Mesendoderm (in vitro differentiated cells): ENCODE data around the gene SYT7.

ENCODE experiments used
- DNase-seq: peaks from one replicate; pipeline ENCODE4 v3.0.0; 2013
- H2AK5ac ChIP-seq: 2 replicates; pipeline ENCODE4 v1.6.1; 2013; ENCODE audit warnings: low read length, inconsistent platforms
- H2BK120ac ChIP-seq: 2 replicates; pipeline ENCODE4 v1.6.1; 2013; ENCODE audit warnings: low read depth, mild to moderate bottlenecking, low read length, moderate library complexity, mixed read lengths
- H2BK15ac ChIP-seq: replicated peaks from 2 replicates; pipeline ENCODE4 v1.6.1; 2013; ENCODE audit warnings: low read depth, mild to moderate bottlenecking, moderate library complexity
- H2BK5ac ChIP-seq: 2 replicates; pipeline ENCODE4 v1.6.1; 2013; ENCODE audit warnings: low read length, inconsistent platforms
- H3K18ac ChIP-seq: 2 replicates; pipeline ENCODE4 v1.6.1; 2013; ENCODE audit warnings: mild to moderate bottlenecking, low read length, mixed read lengths
- H3K23ac ChIP-seq: one replicate; pipeline ENCODE4 v1.6.1; 2013; ENCODE audit warnings: low read length
- H3K27ac ChIP-seq: 2 replicates; pipeline ENCODE4 v1.5.1; 2013; ENCODE audit warnings: low read depth, mild to moderate bottlenecking, inconsistent platforms, low read length, moderate library complexity
- H3K27me3 ChIP-seq: 2 replicates; pipeline ENCODE4 v1.6.1; 2013; ENCODE audit warnings: low read length, control low read depth, mild to moderate bottlenecking, inconsistent platforms; ENCODE audit not compliant: insufficient read depth, poor library complexity
- H3K36me3 ChIP-seq: 2 replicates; pipeline ENCODE4 v1.6.1; 2013; ENCODE audit warnings: low read length, inconsistent platforms; ENCODE audit not compliant: control insufficient read depth, insufficient read depth
- H3K4ac ChIP-seq: one replicate; pipeline ENCODE4 v1.6.1; 2013; ENCODE audit warnings: low read depth, mild to moderate bottlenecking, low read length, moderate library complexity
- H3K4me1 ChIP-seq: 2 replicates; pipeline ENCODE4 v1.6.1; 2013; ENCODE audit warnings: low read depth, low read length, inconsistent platforms; ENCODE audit not compliant: control insufficient read depth
- H3K4me2 ChIP-seq: 2 replicates; pipeline ENCODE4 v1.6.1; 2013; ENCODE audit warnings: low read length
- H3K4me3 ChIP-seq: 2 replicates; pipeline ENCODE4 v1.5.1; 2013; ENCODE audit warnings: mild to moderate bottlenecking, low read length
- H3K56ac ChIP-seq: one replicate; pipeline ENCODE4 v1.6.1; 2013; ENCODE audit warnings: low read length
- H3K79me1 ChIP-seq: 2 replicates; pipeline ENCODE4 v1.6.1; 2013; ENCODE audit warnings: low read length, inconsistent platforms
- H3K79me2 ChIP-seq: 2 replicates; pipeline ENCODE4 v1.6.1; 2013; ENCODE audit warnings: mild to moderate bottlenecking, low read length; ENCODE audit not compliant: control insufficient read depth, insufficient read depth
- H3K9ac ChIP-seq: 2 replicates; pipeline ENCODE4 v1.6.1; 2013; ENCODE audit warnings: low read length, inconsistent platforms
- H4K5ac ChIP-seq: one replicate; pipeline ENCODE4 v1.6.1; 2013; ENCODE audit warnings: low read length
- H4K8ac ChIP-seq: one replicate; pipeline ENCODE4 v1.6.1; 2013; ENCODE audit warnings: low read depth, mild to moderate bottlenecking, control low read depth, low read length, moderate library complexity
- WGBS: extraction: QIAGEN DNeasy Blood & Tissue Kit; methylation state at CpG from one replicate; pipeline ENCODE4 v1.1.7; 2013; ENCODE audit warnings: low lambda C conversion rate, missing lambda C conversion rate; ENCODE audit not compliant: insufficient coverage; ENCODE audit errors: extremely low coverage; 5-methylcytosine and 5-hydroxymethylcytosine counted together

The SYT7 gene

DNA sequence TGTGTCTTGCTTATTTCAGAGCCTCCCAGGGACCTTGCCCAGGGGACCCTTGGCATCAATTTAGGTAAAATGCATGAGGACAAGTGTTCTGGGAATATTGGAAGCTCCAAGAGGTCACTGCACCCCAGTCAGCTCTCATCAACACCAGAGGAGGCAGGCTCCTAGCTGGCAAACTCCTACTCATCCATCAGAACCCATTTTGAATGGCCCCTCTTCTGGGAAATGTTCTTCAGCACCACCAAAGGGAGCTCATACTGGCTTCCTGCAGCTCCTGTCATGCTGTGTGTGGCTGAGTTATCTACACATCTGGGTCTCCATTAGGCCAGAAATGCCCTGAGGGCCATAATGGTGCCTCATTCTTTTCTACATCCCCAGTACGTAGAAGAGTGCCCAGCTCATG, 54.6 kb downstream of the SYT7 start:
- H3K27ac ChIP-seq = no peak overlapping the region
- H4K8ac ChIP-seq = no peak overlapping the region
- H4K5ac ChIP-seq = no peak overlapping the region
- no peak overlapping the region for H2BK120ac ChIP-seq
- no peaks in the 10 kb centered on the region for H3K36me3 ChIP-seq
- H2BK5ac ChIP-seq = no peak overlapping the region
- H3K18ac ChIP-seq = no peak overlapping the region
- no peak overlapping the region for H3K4me3 ChIP-seq
- no peaks in the 10 kb centered on the region for H3K4me1 ChIP-seq
- H3K23ac ChIP-seq = no peak overlapping the region
- H2AK5ac ChIP-seq = no peak overlapping the region
- no peaks in the 10 kb centered on the region for H3K79me2 ChIP-seq
- WGBS = no CpG with 5 or more reads among the region's 1 CpG
- no peaks in the 10 kb centered on the region for H3K27me3 ChIP-seq
- no peak for DNase-seq
- H3K79me1 ChIP-seq = no peaks in the 10 kb centered on the region
- no peak overlapping the region for H3K4ac ChIP-seq
- H3K56ac ChIP-seq = no peak overlapping the region
- H3K9ac ChIP-seq = no peak overlapping the region
- no peak overlapping the region for H3K4me2 ChIP-seq
- no peak overlapping the region for H2BK15ac ChIP-seq

DNA sequence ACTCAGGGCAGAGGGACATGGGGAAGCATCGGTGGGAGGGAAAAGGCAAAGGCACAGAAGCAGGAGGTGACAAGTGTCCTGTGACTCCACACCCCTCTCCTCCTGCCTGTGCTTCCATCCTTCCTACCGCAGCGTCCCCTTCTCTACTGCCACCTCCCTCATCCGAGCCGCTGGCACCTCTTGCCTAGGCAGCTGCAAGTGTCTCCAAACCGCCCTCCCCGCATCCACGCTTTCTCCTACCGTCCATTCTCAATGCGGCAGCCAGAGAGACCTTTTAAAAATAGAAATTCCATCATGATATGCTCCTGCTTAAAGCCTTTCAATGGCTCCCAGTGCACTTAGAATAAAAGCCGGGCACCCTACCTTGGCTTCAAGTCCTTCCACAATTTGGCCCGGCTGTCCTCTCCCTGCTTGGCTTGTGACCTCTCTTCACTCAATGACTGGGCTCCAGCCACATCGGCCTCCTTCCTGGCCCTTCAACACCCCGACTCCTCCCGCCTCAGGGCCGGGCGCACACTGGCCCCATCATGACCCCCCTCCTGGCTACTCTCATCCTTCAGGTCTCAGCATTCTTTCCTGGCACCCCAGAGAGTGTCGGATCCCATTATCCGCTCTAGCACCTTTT, 55.8 kb downstream of the SYT7 start:
- no peak overlapping the region for H4K8ac ChIP-seq
- no peak overlapping the region for H3K4me3 ChIP-seq
- DNase-seq = no peak
- no peak overlapping the region for H2BK15ac ChIP-seq
- no peaks in the 10 kb centered on the region for H3K4me1 ChIP-seq
- H3K27ac ChIP-seq = no peak overlapping the region
- no peaks in the 10 kb centered on the region for H3K36me3 ChIP-seq
- no peak overlapping the region for H4K5ac ChIP-seq
- no CpG with 5 or more reads among the region's 19 CpGs for WGBS
- no peak overlapping the region for H2AK5ac ChIP-seq
- H3K4ac ChIP-seq = no peak overlapping the region
- H3K79me1 ChIP-seq = no peaks in the 10 kb centered on the region
- H3K56ac ChIP-seq = no peak overlapping the region
- H3K9ac ChIP-seq = no peak overlapping the region
- H3K18ac ChIP-seq = no peak overlapping the region
- H3K79me2 ChIP-seq = no peaks in the 10 kb centered on the region
- H2BK5ac ChIP-seq = no peak overlapping the region
- no peak overlapping the region for H3K4me2 ChIP-seq
- H2BK120ac ChIP-seq = no peak overlapping the region
- H3K27me3 ChIP-seq = no peaks in the 10 kb centered on the region
- no peak overlapping the region for H3K23ac ChIP-seq

DNA sequence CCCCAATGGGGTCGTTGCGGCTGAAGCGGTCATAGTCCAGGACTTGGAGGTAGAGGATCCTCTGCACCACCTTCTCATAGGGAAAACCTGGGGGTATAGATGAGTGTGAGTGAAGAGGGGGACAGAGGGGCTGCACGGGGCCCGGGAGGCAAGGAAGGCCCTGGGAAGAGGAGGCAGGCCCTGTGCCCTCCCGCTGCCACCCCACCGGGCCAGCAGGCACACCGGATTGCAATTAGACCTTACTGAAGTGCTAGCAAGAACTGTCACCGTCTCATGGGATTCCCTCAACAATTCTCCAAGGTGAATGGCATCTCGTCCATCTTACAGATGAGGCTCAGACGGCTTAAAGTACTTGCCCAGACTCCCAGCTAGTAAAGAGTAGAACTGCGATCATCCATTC, 56.4 kb downstream of the SYT7 start:
- Histone ChIP-seq H3K18ac (no peak overlapping the region), H4K8ac (no peak overlapping the region), H4K5ac (no peak overlapping the region), H3K27me3 (no peaks in the 10 kb centered on the region), H3K79me1 (no peaks in the 10 kb centered on the region), H3K79me2 (no peaks in the 10 kb centered on the region), H2BK15ac (no peak overlapping the region), H3K4me2 (no peak overlapping the region), H3K23ac (no peak overlapping the region), H3K4ac (no peak overlapping the region), H2BK120ac (no peak overlapping the region), H3K36me3 (no peaks in the 10 kb centered on the region), H3K9ac (no peak overlapping the region), H2BK5ac (no peak overlapping the region), H3K4me1 (no peaks in the 10 kb centered on the region), H3K56ac (no peak overlapping the region), H3K27ac (no peak overlapping the region), H3K4me3 (no peak overlapping the region), H2AK5ac (no peak overlapping the region)
- no CpG with 5 or more reads among the region's 12 CpGs for WGBS
- no peak for DNase-seq

DNA sequence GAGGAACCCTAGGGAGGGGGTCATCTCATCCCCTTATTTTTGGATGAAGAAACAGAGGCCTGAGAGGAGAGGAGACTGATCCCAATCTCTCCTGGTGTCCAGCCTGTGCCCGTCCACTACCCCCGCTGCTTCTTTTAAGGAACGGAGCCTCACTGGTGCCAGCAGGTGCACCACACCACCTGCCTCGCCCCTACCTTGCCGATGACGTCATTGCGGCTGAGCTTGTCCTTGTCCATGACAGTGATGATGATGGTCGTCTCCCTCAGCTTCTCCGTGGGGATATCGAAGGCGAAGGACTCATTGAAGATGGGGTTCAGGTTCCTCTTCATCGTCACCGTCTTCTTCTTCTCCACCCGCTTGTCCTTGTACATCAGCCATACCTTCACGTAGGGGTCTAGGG, 58.0 kb downstream of the SYT7 start:
- Histone ChIP-seq H3K56ac (no peak overlapping the region), H3K4ac (no peak overlapping the region), H2AK5ac (no peak overlapping the region), H3K23ac (no peak overlapping the region), H2BK5ac (no peak overlapping the region), H3K27me3 (no peaks in the 10 kb centered on the region), H2BK15ac (no peak overlapping the region), H3K9ac (no peak overlapping the region), H3K27ac (no peak overlapping the region), H3K4me2 (no peak overlapping the region), H4K8ac (no peak overlapping the region), H2BK120ac (no peak overlapping the region), H3K18ac (no peak overlapping the region), H3K4me1 (no peaks in the 10 kb centered on the region), H3K36me3 (no peaks in the 10 kb centered on the region), H4K5ac (no peak overlapping the region), H3K4me3 (no peak overlapping the region), H3K79me1 (no peaks in the 10 kb centered on the region), H3K79me2 (no peaks in the 10 kb centered on the region)
- DNase-seq = no peak
- no CpG with 5 or more reads among the region's 15 CpGs for WGBS

DNA sequence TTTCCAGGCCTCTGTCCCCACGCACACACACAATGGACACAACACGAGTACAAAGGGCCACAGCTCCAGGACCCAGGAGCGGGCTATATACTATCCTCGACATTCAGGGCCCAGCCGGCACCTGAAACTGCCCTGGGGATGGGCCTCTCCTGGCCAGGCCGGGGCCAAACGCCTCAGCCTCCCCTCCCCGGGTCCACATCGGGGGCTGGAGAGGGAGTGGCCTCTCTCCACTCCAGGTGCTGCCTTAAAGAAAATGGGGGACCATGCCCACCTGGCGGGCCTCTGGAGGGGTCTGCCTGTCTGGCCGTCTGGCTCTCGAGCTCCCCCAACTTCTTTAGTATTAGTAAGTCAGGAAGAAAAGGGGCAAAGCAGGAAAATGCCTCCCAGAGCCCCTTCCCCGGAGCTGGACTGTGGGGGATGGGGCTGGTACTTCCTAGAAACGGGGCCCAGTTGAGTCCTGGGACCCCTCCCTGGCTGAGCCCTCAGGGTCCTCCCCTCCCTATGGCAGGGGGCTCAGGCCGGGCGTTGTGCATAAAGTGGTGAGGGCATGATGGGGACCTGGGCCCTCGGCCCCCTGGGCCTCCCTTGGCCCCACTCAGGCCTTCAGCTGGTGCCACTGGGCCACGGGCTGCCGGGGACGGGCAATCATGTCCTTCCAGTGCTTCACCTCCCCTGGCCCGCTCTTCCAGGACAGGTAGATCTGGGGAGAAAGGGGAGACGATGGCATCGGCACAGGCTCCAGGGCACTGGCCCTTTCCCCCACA, 62.7 kb downstream of the SYT7 start:
- Histone ChIP-seq H3K4me2 (no peak overlapping the region), H3K4ac (no peak overlapping the region), H2BK120ac (no peak overlapping the region), H3K23ac (no peak overlapping the region), H2BK5ac (no peak overlapping the region), H2BK15ac (no peak overlapping the region), H3K4me3 (no peak overlapping the region), H4K5ac (no peak overlapping the region), H3K79me2 (no peaks in the 10 kb centered on the region), H3K79me1 (no peaks in the 10 kb centered on the region), H3K36me3 (no peaks in the 10 kb centered on the region), H2AK5ac (no peak overlapping the region), H3K56ac (no peak overlapping the region), H4K8ac (no peak overlapping the region), H3K27me3 (no peaks in the 10 kb centered on the region), H3K27ac (no peak overlapping the region), H3K9ac (no peak overlapping the region), H3K18ac (no peak overlapping the region), H3K4me1 (peaks cover 2% of the 10 kb centered on the region)
- no peak for DNase-seq
- WGBS = no CpG with 5 or more reads among the region's 23 CpGs
